ENCODE results near the gene STAT3.

DNA sequence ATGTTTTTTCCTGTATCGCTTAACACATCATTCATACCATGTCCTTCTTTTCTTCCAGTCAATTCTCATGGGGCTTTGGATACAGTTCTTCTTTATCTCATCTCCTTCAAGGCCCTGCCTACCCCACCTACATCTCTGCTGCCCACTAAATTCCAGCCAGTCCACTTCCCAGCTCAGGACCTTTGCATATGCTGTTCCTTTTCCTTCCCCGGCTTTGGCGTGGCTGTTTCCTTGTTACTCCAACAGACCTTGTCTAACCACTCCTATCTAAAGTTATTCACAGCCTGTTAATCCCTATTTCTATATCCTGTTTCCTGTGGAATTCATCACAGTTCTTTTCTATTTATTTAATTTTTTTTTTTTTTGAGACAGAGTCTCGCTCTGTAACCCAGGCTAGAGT, 6.6 kb upstream of the STAT3 start:
- TF ChIP-seq KDM1A (IDR thresholded peaks at IDR 0.05; ENCODE audit: low read depth) (no peak), NR3C1 (IDR thresholded peaks at IDR 0.05) (no peak), EP300 (IDR thresholded peaks at IDR 0.05) (no peak), MAFK (IDR thresholded peaks at IDR 0.05; ENCODE audit: partially characterized antibody) (no peak), RCOR1 (IDR thresholded peaks at IDR 0.05; ENCODE audit: low read depth, low read length) (no peak)
- TF ChIP-seq, protein P1, sequence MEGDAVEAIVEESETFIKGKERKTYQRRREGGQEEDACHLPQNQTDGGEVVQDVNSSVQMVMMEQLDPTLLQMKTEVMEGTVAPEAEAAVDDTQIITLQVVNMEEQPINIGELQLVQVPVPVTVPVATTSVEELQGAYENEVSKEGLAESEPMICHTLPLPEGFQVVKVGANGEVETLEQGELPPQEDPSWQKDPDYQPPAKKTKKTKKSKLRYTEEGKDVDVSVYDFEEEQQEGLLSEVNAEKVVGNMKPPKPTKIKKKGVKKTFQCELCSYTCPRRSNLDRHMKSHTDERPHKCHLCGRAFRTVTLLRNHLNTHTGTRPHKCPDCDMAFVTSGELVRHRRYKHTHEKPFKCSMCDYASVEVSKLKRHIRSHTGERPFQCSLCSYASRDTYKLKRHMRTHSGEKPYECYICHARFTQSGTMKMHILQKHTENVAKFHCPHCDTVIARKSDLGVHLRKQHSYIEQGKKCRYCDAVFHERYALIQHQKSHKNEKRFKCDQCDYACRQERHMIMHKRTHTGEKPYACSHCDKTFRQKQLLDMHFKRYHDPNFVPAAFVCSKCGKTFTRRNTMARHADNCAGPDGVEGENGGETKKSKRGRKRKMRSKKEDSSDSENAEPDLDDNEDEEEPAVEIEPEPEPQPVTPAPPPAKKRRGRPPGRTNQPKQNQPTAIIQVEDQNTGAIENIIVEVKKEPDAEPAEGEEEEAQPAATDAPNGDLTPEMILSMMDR (IDR thresholded peaks at IDR 0.05), result no peak
